Measurements from ENCODE around the gene SIPA1L3.
"Not testable (repeated sequence)": the region's sequence is repeated elsewhere in the genome, so short reads cannot be mapped to it uniquely, and the experiment has no call there.

Gene SIPA1L3

GRCh38 chr19:38230506-38231133 is 323.6 kb downstream of the SIPA1L3 start:
- DNase-seq (ENCODE audit: low read depth in 2 of 2): not testable (repeated sequence)

- no peak for DNase-seq (ENCODE audit: low read depth in 2 of 2)
Observed at GRCh38 chr19:38231918-38232317, 324.9 kb downstream of the SIPA1L3 start.

- DNase-seq (ENCODE audit: low read depth in 2 of 2): peak; percentile 57 to 83
Observed at GRCh38 chr19:38233740-38234251, 326.8 kb downstream of the SIPA1L3 start.

DNA sequence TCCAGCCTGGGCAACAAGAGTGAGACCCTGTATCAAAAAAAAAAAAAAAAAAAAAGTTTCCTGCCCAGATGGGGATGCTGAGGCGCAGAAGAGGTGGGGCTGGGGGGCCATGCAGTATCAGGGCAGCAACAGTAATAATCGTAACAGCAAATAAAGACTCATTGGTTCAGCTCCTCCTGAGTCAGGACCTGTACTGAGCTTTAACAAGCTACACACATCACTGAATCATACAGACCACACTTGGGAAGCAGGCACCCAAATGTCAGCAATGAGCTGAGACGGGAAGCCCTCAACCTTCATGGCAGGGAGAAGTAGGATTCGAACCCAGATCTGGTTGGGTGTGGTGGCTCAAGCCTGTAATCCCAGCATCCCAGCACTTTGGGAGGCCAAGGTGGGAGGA is 327.6 kb downstream of the SIPA1L3 start:
- no peak for DNase-seq (ENCODE audit: low read depth in 2 of 2)

DNA sequence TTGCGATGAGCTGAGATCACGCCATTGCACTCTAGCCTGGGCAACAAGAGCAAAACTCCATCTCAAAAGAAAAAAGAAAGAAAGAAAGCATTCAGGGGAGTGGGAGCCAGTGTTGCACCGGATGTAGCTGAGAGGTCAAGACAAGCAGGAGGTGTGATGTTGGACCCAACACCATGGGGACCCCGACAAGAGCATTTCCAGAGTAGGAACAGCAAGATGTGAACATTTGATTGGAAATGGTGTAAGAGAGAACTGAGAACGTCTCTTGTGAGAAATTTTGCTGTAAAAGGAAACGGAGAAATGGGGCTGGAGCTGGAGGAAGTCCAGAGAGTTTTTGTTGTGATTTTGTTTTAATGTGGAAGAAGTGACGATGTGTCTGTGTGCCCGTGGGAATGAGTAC is 332.8 kb downstream of the SIPA1L3 start:
- DNase-seq (ENCODE audit: low read depth in 2 of 2): no peak

DNA sequence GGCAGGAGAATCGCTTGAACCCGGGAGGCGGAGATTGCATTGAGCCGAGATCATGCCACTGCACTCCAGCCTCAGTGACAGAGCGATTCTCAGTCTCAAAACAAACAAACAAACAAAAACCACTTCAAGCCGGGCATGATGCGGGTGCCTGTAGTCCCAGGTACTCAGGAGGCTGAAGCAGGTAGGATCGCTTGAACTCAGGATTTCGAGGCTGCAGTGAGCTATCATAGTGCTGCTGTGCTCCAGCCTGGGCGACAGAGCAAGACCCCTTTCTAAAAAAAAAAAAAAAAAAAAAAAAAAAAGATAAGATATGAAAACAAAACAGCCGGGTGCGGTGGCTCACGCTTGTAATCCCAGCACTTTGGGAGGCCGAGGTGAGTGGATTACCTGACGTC is 336.3 kb downstream of the SIPA1L3 start:
- no peak for DNase-seq (ENCODE audit: low read depth in 2 of 2)

DNA sequence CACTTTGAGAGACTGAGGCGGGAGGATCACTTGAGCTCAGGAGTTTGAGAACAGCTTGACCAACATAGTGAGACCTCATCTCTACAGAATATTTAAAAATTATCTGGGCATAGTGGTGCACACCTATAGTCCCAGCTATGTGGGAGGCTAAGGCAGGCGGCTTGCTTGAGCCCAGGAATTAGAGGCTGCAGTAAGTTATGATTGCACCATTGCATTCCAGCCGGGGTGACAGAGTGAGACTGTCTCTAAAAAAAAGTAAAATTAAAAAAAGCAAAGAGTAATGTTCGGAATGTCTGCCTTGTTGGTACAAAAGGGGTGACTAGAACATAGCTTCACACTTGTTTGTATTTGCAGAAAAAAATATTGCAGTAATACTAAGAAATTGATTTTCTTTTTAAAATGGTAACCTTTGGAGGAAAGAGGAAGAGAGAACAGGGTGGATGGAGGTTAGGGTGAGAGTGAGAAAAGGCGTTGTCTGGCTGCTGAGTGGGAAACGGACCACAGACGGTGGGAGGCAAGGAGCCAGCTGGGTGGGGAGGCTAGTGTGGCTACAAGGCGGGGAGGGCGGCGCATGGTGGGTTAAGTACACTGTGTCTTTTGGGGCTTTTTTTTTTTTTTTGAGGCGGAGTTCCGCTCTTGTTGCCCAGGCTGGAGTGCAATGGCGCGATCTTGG is 339.0 kb downstream of the SIPA1L3 start:
- no peak for DNase-seq (ENCODE audit: low read depth in 2 of 2)

GRCh38 chr19:38247126-38247525 is 340.1 kb downstream of the SIPA1L3 start:
- DNase-seq (ENCODE audit: low read depth in 2 of 2): no peak

DNA sequence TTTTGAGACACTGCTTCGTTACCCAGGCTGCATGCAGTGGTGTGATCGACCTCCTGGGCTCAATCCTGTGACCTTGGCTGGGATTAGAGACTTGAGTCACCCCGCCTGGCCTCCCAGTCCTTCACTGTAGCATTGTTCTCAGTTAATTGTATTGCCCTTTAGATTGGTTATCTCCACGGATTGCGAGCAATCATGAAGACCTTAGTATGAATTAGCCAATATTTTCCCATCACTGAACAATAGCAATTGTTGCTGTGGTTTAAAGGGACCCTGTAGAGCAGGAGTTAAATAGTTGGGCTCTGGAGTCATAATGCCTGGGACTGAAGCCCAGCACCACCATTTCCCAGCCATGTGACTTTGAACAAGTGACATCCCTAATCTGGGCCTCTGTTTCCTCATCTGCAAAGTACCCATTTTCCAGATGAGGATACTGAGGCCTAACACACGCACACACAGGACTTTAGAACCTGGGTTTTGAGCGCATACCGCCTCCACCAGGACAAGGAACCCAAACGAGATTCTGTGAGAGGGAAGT is 340.8 kb downstream of the SIPA1L3 start:
- no peak for DNase-seq (ENCODE audit: low read depth in 2 of 2)

GRCh38 chr19:38248421-38248820 is 341.4 kb downstream of the SIPA1L3 start:
- DNase-seq (ENCODE audit: low read depth in 2 of 2): no peak

- DNase-seq (ENCODE audit: low read depth in 2 of 2): no peak
Observed at GRCh38 chr19:38250428-38250820, 343.4 kb downstream of the SIPA1L3 start.

- no peak for DNase-seq (ENCODE audit: low read depth in 2 of 2)
Observed at GRCh38 chr19:38250821-38251563, 344.0 kb downstream of the SIPA1L3 start.

DNA sequence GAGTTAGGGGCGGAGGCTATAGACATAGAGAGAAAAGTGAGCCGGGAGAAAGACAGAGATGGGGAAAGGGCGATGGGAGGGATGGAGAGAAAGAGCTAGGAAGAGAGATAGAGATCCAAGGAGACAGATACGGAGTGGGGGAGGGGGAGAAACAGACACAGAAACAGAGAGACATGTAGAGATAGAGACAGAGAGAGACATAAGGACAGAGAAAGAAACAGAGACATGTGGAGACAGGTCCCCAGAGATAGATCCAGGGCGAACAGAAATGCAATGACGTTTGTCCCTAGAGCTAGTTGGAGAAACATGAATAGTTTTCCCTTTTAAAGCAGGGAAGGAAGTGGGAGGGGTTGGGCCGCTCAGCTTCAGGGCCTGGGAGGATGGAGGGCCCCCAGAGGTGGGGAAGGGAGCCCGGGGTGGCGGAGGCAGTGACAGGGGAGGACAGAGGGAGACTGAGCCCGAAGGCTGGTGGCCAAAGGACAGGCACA is 344.6 kb downstream of the SIPA1L3 start:
- DNase-seq (ENCODE audit: low read depth in 2 of 2): no peak

- DNase-seq (ENCODE audit: low read depth in 2 of 2): no peak
Observed at GRCh38 chr19:38252385-38252784, 345.4 kb downstream of the SIPA1L3 start.

GRCh38 chr19:38252941-38253691 is 346.1 kb downstream of the SIPA1L3 start:
- no peak for DNase-seq (ENCODE audit: low read depth in 2 of 2)

- no peak for DNase-seq (ENCODE audit: low read depth in 2 of 2)
Observed at GRCh38 chr19:38253788-38254187, 346.8 kb downstream of the SIPA1L3 start.

- no peak for DNase-seq (ENCODE audit: low read depth in 2 of 2)
Observed at GRCh38 chr19:38255383-38256014, 348.5 kb downstream of the SIPA1L3 start.
